ENCODE data around the gene SLC9B1.
"Not testable (repeated sequence)": the region's sequence is repeated elsewhere in the genome, so short reads cannot be mapped to it uniquely, and the experiment has no call there.

DNA sequence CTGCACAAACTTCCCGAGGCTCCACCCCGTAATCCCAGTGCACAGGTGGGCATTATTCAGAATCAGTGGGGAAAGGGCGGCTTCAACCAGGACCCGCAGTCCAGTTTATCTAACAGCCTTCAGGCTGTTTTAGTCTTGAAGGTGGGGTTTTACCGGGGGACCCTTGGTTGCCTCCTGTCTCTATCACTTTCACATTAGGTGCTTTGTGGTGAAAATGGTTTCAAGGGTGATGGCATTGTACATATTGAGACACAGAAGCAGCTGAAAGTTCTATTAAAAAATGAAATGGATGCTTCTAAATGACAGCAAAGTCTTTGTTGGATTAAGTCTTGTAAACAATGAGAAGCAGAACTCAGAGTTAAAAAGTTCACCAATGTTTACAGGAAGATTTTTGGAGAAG, 123.0 kb downstream of the SLC9B1 start:
- TF ChIP-seq POLR2A (IDR thresholded peaks at IDR 0.05), result not testable (repeated sequence)
- TF ChIP-seq, protein P1, sequence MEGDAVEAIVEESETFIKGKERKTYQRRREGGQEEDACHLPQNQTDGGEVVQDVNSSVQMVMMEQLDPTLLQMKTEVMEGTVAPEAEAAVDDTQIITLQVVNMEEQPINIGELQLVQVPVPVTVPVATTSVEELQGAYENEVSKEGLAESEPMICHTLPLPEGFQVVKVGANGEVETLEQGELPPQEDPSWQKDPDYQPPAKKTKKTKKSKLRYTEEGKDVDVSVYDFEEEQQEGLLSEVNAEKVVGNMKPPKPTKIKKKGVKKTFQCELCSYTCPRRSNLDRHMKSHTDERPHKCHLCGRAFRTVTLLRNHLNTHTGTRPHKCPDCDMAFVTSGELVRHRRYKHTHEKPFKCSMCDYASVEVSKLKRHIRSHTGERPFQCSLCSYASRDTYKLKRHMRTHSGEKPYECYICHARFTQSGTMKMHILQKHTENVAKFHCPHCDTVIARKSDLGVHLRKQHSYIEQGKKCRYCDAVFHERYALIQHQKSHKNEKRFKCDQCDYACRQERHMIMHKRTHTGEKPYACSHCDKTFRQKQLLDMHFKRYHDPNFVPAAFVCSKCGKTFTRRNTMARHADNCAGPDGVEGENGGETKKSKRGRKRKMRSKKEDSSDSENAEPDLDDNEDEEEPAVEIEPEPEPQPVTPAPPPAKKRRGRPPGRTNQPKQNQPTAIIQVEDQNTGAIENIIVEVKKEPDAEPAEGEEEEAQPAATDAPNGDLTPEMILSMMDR (IDR thresholded peaks at IDR 0.05), result not testable (repeated sequence)
